WTC11 (cell line): Measurements from ENCODE around the gene ADGRF5. TPM values are rescaled to one million over a fixed set of nuclear protein-coding genes. Genes with fewer than 3 reads are reported as not detected.

ENCODE experiments used
- ATAC-seq: fragments of 200-7000 bp; cut with Tn5 transposase; 2 replicates; pipeline ENCODE4 v1.10.0; 2021; ENCODE audit warnings: mild to moderate bottlenecking, moderate library complexity
- CTCF ChIA-PET: fragments of 300-600 bp; sonication (Branson Sonifier 250); formaldehyde crosslinking; loops from one replicate; lab custom pipeline; 2021; ENCODE audit warnings: antibody characterized with exemption; lab: Charles Lee
- POLR2A ChIA-PET: fragments of 350-600 bp; sonication (Branson Sonifier 250); formaldehyde crosslinking; loops from one replicate; lab custom pipeline; 2021; ENCODE audit warnings: antibody characterized with exemption; lab: Charles Lee
- DNase-seq: peaks from one replicate; pipeline ENCODE4 v3.0.0; 2021; ENCODE audit warnings: low spot score
- H3K27ac Mint-ChIP-seq: 2 replicates; pipeline ENCODE4 v1.8.0; 2021; ENCODE audit warnings: mixed read lengths
- H3K27me3 Mint-ChIP-seq: 2 replicates; pipeline ENCODE4 v1.8.0; 2021; ENCODE audit warnings: low read depth, mild to moderate bottlenecking, moderate library complexity, mixed read lengths
- H3K36me3 Mint-ChIP-seq: 2 replicates; pipeline ENCODE4 v1.8.0; 2021; ENCODE audit warnings: mixed read lengths
- H3K4me1 Mint-ChIP-seq: 2 replicates; pipeline ENCODE4 v1.8.0; 2022; ENCODE audit warnings: mixed read lengths
- H3K4me3 Mint-ChIP-seq: 2 replicates; pipeline ENCODE4 v1.8.0; 2021; ENCODE audit warnings: mild to moderate bottlenecking, moderate library complexity, mixed read lengths
- H3K9me3 Mint-ChIP-seq: 2 replicates; pipeline ENCODE4 v1.8.0; 2021; ENCODE audit warnings: mixed read lengths
- ARID4B ChIP-seq: sonication (generic); formaldehyde crosslinking; IDR thresholded peaks from 2 replicates; pipeline ENCODE4 v1.8.0; 2023; ENCODE audit warnings: missing genetic modification reagents, mild to moderate bottlenecking, borderline replicate concordance
- ELF4 ChIP-seq: sonication (generic); formaldehyde crosslinking; IDR thresholded peaks from 2 replicates; pipeline ENCODE4 v1.8.1; 2022; ENCODE audit warnings: low read depth, mild to moderate bottlenecking, moderate library complexity, missing genetic modification reagents
- FOXK1 ChIP-seq: sonication (generic); formaldehyde crosslinking; IDR thresholded peaks from 2 replicates; pipeline ENCODE4 v1.8.0; 2022; ENCODE audit warnings: mild to moderate bottlenecking, moderate library complexity, missing genetic modification reagents
- GABPB1 ChIP-seq: sonication (generic); formaldehyde crosslinking; IDR thresholded peaks from 2 replicates; pipeline ENCODE4 v1.8.1; 2023; ENCODE audit warnings: mild to moderate bottlenecking, missing genetic modification reagents
- IRF2 ChIP-seq: sonication (generic); formaldehyde crosslinking; IDR thresholded peaks from 2 replicates; pipeline ENCODE4 v1.8.0; 2022; ENCODE audit warnings: low read depth, missing genetic modification reagents, borderline replicate concordance
- JUN ChIP-seq: sonication (generic); formaldehyde crosslinking; IDR thresholded peaks from 2 replicates; pipeline ENCODE4 v1.8.0; 2023; ENCODE audit warnings: mild to moderate bottlenecking, missing genetic modification reagents
- NFE2L1 ChIP-seq: sonication (generic); formaldehyde crosslinking; IDR thresholded peaks from 2 replicates; pipeline ENCODE4 v1.8.1; 2023; ENCODE audit warnings: missing genetic modification reagents
- NR1H2 ChIP-seq: sonication (generic); formaldehyde crosslinking; IDR thresholded peaks from 2 replicates; pipeline ENCODE4 v1.9.0; 2021; ENCODE audit warnings: mild to moderate bottlenecking, moderate library complexity, missing genetic modification reagents
- OVOL2 ChIP-seq: fragments of 250-450 bp; sonication (Bioruptor Pico); IDR thresholded peaks from 2 replicates; pipeline ENCODE4 v1.9.0; 2021; ENCODE audit warnings: mild to moderate bottlenecking, borderline replicate concordance
- RELA ChIP-seq: sonication (generic); formaldehyde crosslinking; IDR thresholded peaks from 2 replicates; pipeline ENCODE4 v1.8.1; 2022; ENCODE audit warnings: missing genetic modification reagents, mild to moderate bottlenecking, borderline replicate concordance
- RORB ChIP-seq: fragments of 250-450 bp; sonication (Bioruptor Pico); IDR thresholded peaks from 2 replicates; pipeline ENCODE4 v1.9.0; 2021; ENCODE audit warnings: mild to moderate bottlenecking
- SMAD3 ChIP-seq: sonication (generic); formaldehyde crosslinking; IDR thresholded peaks from 2 replicates; pipeline ENCODE4 v1.8.0; 2022; ENCODE audit warnings: missing genetic modification reagents, mild to moderate bottlenecking, borderline replicate concordance
- STAT6 ChIP-seq: sonication (generic); formaldehyde crosslinking; conservative IDR thresholded peaks from 2 replicates; pipeline ENCODE4 v1.8.1; 2023; ENCODE audit warnings: mild to moderate bottlenecking, low read depth, missing genetic modification reagents, moderate library complexity
- TEAD4 ChIP-seq: sonication (generic); formaldehyde crosslinking; IDR thresholded peaks from 2 replicates; pipeline ENCODE4 v1.8.0; 2022; ENCODE audit warnings: mild to moderate bottlenecking, missing genetic modification reagents
- ZMAT4 ChIP-seq: fragments of 250-450 bp; sonication (Bioruptor Pico); IDR thresholded peaks from 2 replicates; pipeline ENCODE4 v1.9.0; 2021; ENCODE audit warnings: mild to moderate bottlenecking
- ZNF121 ChIP-seq: sonication (generic); formaldehyde crosslinking; IDR thresholded peaks from 2 replicates; pipeline ENCODE4 v1.8.0; 2023; ENCODE audit warnings: missing genetic modification reagents
- ZNF138 ChIP-seq: sonication (generic); formaldehyde crosslinking; conservative IDR thresholded peaks from 2 replicates; pipeline ENCODE4 v1.8.1; 2022; ENCODE audit warnings: mild to moderate bottlenecking, moderate library complexity, missing genetic modification reagents
- ZNF219 ChIP-seq: sonication (generic); formaldehyde crosslinking; IDR thresholded peaks from 2 replicates; pipeline ENCODE4 v1.8.0; 2023; ENCODE audit warnings: missing genetic modification reagents, mild to moderate bottlenecking, borderline replicate concordance
- ZNF317 ChIP-seq: sonication (generic); formaldehyde crosslinking; IDR thresholded peaks from 2 replicates; pipeline ENCODE4 v1.8.1; 2023; ENCODE audit warnings: low read depth, mild to moderate bottlenecking, moderate library complexity, missing genetic modification reagents, borderline replicate concordance
- total RNA-seq: library from RNA; stranded (reverse); gene quantifications from 3 replicates; pipeline ENCODE4 v1.2.3, GENCODE V29; 2021
- TF ChIP-seq, protein P1 (sequence below): sonication (generic); formaldehyde crosslinking; IDR thresholded peaks from 2 replicates; pipeline ENCODE4 v1.8.1; 2023; ENCODE audit warnings: mild to moderate bottlenecking, missing genetic modification reagents
- TF ChIP-seq, protein P2 (sequence below): sonication (generic); formaldehyde crosslinking; IDR thresholded peaks from 2 replicates; pipeline ENCODE4 v1.8.1; 2022; ENCODE audit warnings: mild to moderate bottlenecking, missing genetic modification reagents, moderate library complexity, borderline replicate concordance
- TF ChIP-seq, protein P3 (sequence below): sonication (generic); formaldehyde crosslinking; IDR thresholded peaks from 2 replicates; pipeline ENCODE4 v1.8.1; 2022; ENCODE audit warnings: low read depth, mild to moderate bottlenecking, moderate library complexity, missing genetic modification reagents, borderline replicate concordance
- TF ChIP-seq, protein P4 (sequence below): fragments of 250-450 bp; sonication (Bioruptor Pico); conservative IDR thresholded peaks from 2 replicates; pipeline ENCODE4 v1.9.0; 2021; ENCODE audit warnings: mild to moderate bottlenecking

ADGRF5 gene
- total RNA-seq, 1 experiment from 2014 or later: 0.24 TPM

DNA sequence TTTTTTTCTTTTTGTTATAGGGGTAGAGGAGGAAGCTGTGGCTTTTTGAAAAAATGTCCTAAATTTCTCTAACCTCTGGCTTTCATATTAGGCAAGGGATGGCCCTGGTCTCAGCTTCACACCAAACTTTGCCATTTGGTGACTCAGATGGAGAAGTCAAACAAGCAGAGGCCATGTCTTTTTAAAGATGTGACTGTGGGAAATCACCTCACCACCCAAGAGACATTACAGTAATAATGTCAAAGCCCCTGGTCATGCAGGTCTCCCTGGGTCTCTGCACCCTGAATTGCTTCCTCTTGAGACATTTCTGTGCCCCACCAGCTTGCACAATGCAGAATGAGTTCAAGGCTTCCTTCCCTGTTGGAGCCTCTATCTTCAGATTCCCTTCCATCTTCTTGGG, 39.5 kb upstream of the ADGRF5 start (continued):
- no peak for TF ChIP-seq NFE2L1 (CRISPR knock-in tag)
- TF ChIP-seq RORB: no peak
- no peak for TF ChIP-seq SMAD3
- no peak for TF ChIP-seq ELF4 (CRISPR knock-in tag)
- no peak for TF ChIP-seq FOXK1

- ChIA-PET POLR2A (no interaction called here), CTCF (interaction anchor here (1.1 kb wide), 1 partner anchor 24 kb away, joined by 3 read pairs; no protein-coding TSS in a partner anchor)
- Mint-ChIP-seq H3K4me3 (no peak overlapping the region), H3K27me3 (no peaks in the 10 kb centered on the region), H3K4me1 (peaks cover 21% of the 10 kb centered on the region), H3K9me3 (no peaks in the 10 kb centered on the region), H3K36me3 (no peaks in the 10 kb centered on the region), H3K27ac (no peak overlapping the region)
- ATAC-seq: no peak
- TF ChIP-seq IRF2 (no peak), ARID4B (CRISPR knock-in tag) (no peak), FOXK1 (no peak), TEAD4 (no peak), RELA (CRISPR knock-in tag) (no peak), RORB (no peak), ZNF138 (no peak), STAT6 (CRISPR knock-in tag) (no peak), GABPB1 (CRISPR knock-in tag) (no peak), ZNF121 (no peak), ZMAT4 (no peak), ZNF219 (CRISPR knock-in tag) (no peak), JUN (CRISPR knock-in tag) (no peak), OVOL2 (no peak), ZNF317 (CRISPR knock-in tag) (no peak), NR1H2 (CRISPR knock-in tag) (no peak)
- TF ChIP-seq, protein P1, sequence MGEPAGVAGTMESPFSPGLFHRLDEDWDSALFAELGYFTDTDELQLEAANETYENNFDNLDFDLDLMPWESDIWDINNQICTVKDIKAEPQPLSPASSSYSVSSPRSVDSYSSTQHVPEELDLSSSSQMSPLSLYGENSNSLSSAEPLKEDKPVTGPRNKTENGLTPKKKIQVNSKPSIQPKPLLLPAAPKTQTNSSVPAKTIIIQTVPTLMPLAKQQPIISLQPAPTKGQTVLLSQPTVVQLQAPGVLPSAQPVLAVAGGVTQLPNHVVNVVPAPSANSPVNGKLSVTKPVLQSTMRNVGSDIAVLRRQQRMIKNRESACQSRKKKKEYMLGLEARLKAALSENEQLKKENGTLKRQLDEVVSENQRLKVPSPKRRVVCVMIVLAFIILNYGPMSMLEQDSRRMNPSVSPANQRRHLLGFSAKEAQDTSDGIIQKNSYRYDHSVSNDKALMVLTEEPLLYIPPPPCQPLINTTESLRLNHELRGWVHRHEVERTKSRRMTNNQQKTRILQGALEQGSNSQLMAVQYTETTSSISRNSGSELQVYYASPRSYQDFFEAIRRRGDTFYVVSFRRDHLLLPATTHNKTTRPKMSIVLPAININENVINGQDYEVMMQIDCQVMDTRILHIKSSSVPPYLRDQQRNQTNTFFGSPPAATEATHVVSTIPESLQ (CRISPR knock-in tag): no peak
- TF ChIP-seq, protein P2, sequence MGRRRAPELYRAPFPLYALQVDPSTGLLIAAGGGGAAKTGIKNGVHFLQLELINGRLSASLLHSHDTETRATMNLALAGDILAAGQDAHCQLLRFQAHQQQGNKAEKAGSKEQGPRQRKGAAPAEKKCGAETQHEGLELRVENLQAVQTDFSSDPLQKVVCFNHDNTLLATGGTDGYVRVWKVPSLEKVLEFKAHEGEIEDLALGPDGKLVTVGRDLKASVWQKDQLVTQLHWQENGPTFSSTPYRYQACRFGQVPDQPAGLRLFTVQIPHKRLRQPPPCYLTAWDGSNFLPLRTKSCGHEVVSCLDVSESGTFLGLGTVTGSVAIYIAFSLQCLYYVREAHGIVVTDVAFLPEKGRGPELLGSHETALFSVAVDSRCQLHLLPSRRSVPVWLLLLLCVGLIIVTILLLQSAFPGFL (CRISPR knock-in tag): no peak
- TF ChIP-seq, protein P3, sequence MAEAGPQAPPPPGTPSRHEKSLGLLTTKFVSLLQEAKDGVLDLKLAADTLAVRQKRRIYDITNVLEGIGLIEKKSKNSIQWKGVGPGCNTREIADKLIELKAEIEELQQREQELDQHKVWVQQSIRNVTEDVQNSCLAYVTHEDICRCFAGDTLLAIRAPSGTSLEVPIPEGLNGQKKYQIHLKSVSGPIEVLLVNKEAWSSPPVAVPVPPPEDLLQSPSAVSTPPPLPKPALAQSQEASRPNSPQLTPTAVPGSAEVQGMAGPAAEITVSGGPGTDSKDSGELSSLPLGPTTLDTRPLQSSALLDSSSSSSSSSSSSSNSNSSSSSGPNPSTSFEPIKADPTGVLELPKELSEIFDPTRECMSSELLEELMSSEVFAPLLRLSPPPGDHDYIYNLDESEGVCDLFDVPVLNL: no peak
- TF ChIP-seq, protein P4, sequence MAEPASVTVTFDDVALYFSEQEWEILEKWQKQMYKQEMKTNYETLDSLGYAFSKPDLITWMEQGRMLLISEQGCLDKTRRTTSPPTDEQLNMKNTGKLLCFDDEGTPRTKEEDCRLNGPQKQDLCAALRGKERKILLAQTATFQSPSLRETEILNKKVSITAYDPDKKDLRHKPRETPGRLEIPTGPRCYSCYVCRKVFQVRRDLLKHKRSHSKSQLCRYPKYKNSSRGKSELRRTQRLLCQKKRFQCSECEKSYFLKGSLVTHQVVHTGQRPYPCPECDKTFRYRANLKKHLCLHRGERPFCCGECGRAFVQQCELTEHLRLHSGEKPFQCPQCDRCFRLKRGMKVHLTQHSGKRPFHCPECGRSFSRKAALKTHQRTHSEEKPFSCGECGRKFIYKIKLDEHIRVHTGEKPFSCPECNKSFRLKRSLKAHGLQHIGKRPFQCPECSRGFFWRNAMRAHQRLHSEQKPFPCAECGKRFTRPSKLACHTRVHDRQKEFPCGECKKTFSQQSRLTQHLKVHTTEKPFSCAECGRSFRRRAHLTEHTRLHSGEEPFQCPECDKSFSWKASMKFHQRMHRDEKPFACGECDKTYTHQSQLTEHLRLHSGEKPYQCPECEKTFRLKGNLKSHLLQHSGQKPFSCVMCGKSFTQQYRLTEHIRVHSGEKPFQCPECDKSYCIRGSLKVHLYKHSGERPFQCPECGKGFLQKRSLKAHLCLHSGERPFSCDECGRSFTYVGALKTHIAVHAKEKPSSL: no peak
- no peak for DNase-seq
Measured at GRCh38 chr6:46959419-46959818, 37.7 kb upstream of the ADGRF5 start.
